CD14-positive monocyte (primary cell): ENCODE measurements around the gene WWC2. TPM values are rescaled to one million over a fixed set of nuclear protein-coding genes. Genes with fewer than 3 reads are reported as not detected.

ENCODE experiments used
- DNase-seq, 3 donors: peaks; one replicate each; pipeline ENCODE4 v3.0.0-alpha.2; 2011 to 2022
- H2AFZ ChIP-seq: 2 replicates; pipeline ENCODE4 v1.6.0; 2012; ENCODE audit warnings: mild to moderate bottlenecking, low read depth, low read length, inconsistent platforms; ENCODE audit not compliant: insufficient read depth, poor library complexity, severe bottlenecking
- H3K27ac ChIP-seq, 2 donors: 1 replicate in 1 of 2; 2 replicates in 1 of 2; pipeline ENCODE4 v1.5.1; 2012 to 2013; ENCODE audit warnings: low read length in 2 of 2, control low read depth in 1 of 2, inconsistent platforms in 1 of 2, low read depth in 1 of 2, mild to moderate bottlenecking in 1 of 2
- H3K27me3 ChIP-seq, 2 donors: one replicate each; pipeline versions ENCODE4 v1.6.0 to v1.6.1; 2011 to 2013; ENCODE audit warnings: low read length in 2 of 2; ENCODE audit not compliant: control insufficient read depth in 2 of 2, insufficient read depth in 2 of 2
- H3K36me3 ChIP-seq, 2 donors: replicated peaks in 1 of 2; 1 replicate in 1 of 2; 2 replicates in 1 of 2; pipeline versions ENCODE4 v1.5.1 to v1.6.1; 2012 to 2013; ENCODE audit warnings: low read length in 2 of 2, control low read depth in 1 of 2, inconsistent platforms in 1 of 2, mild to moderate bottlenecking in 1 of 2; ENCODE audit not compliant: insufficient read depth in 2 of 2, control insufficient read depth in 1 of 2
- H3K4me1 ChIP-seq, 2 donors: 1 replicate in 1 of 2; 2 replicates in 1 of 2; pipeline versions ENCODE4 v1.5.1 to v1.6.1; 2012 to 2013; ENCODE audit warnings: low read length in 2 of 2, control low read depth in 1 of 2, inconsistent platforms in 1 of 2, mild to moderate bottlenecking in 1 of 2, moderate library complexity in 1 of 2; ENCODE audit not compliant: insufficient read depth in 2 of 2, control insufficient read depth in 1 of 2
- H3K4me2 ChIP-seq: replicated peaks from 2 replicates; pipeline ENCODE3; 2012; ENCODE audit warnings: low read length, moderate library complexity, mild to moderate bottlenecking; ENCODE audit not compliant: poor library complexity, severe bottlenecking; ENCODE audit errors: extremely low read depth
- H3K4me3 ChIP-seq, 3 experiments: fragments of 200-600 bp in 1 of 3; sonication (generic) in 1 of 3; replicated peaks in 1 of 3; 1 replicate in 2 of 3; 2 replicates in 1 of 3; pipeline ENCODE4 v1.5.1; 2011 to 2013; ENCODE audit warnings: low read length in 3 of 3, mild to moderate bottlenecking in 3 of 3, control low read depth in 2 of 3, low read depth in 2 of 3, inconsistent platforms in 1 of 3, moderate library complexity in 1 of 3
- H3K79me2 ChIP-seq: 2 replicates; pipeline ENCODE4 v1.6.0; 2012; ENCODE audit warnings: mild to moderate bottlenecking, control low read depth, inconsistent platforms, low read length, moderate library complexity; ENCODE audit not compliant: insufficient read depth
- H3K9ac ChIP-seq: 2 replicates; pipeline ENCODE4 v1.6.0; 2017; ENCODE audit warnings: low read length, mild to moderate bottlenecking; ENCODE audit not compliant: insufficient read depth, poor library complexity, severe bottlenecking
- H3K9me3 ChIP-seq, 2 donors: replicated peaks in 1 of 2; 1 replicate in 1 of 2; 2 replicates in 1 of 2; pipeline versions ENCODE4 v1.5.1 to v1.6.1; 2012 to 2013; ENCODE audit warnings: low read length in 2 of 2, control low read depth in 1 of 2; ENCODE audit not compliant: control insufficient read depth in 1 of 2, insufficient read depth in 1 of 2
- H4K20me1 ChIP-seq: 2 replicates; pipeline ENCODE4 v1.6.0; 2012; ENCODE audit warnings: mild to moderate bottlenecking, low read length, control low read depth, moderate library complexity; ENCODE audit not compliant: insufficient read depth
- H3K27ac Mint-ChIP-seq, 7 donors: one replicate each; pipeline ENCODE4 v1.8.0; 2020; ENCODE audit warnings: mild to moderate bottlenecking in 7 of 7, mixed read lengths in 7 of 7, moderate library complexity in 6 of 7, inconsistent platforms in 2 of 7
- H3K27me3 Mint-ChIP-seq, 3 donors: one replicate each; pipeline ENCODE4 v1.8.0; 2021 to 2022; ENCODE audit warnings: low read depth in 3 of 3, mild to moderate bottlenecking in 3 of 3, mixed read lengths in 3 of 3, moderate library complexity in 3 of 3, inconsistent platforms in 1 of 3
- H3K36me3 Mint-ChIP-seq, 2 donors: one replicate each; pipeline ENCODE4 v1.8.0; 2020; ENCODE audit warnings: mixed read lengths in 2 of 2, inconsistent platforms in 1 of 2, mild to moderate bottlenecking in 1 of 2
- H3K4me1 Mint-ChIP-seq: one replicate; pipeline ENCODE4 v1.8.0; 2020; ENCODE audit warnings: mild to moderate bottlenecking, mixed read lengths
- H3K4me3 Mint-ChIP-seq, 2 donors: one replicate each; pipeline ENCODE4 v1.8.0; 2020; ENCODE audit warnings: mild to moderate bottlenecking in 2 of 2, mixed read lengths in 2 of 2, moderate library complexity in 1 of 2
- H3K9me3 Mint-ChIP-seq, 7 donors: one replicate each; pipeline ENCODE4 v1.8.0; 2020 to 2022; ENCODE audit warnings: mixed read lengths in 7 of 7, mild to moderate bottlenecking in 6 of 7, moderate library complexity in 6 of 7, inconsistent platforms in 2 of 7
- CTCF ChIP-seq: fragments of 200-600 bp; IDR thresholded peaks from one replicate; pipeline ENCODE4 v1.8.0; 2022; ENCODE audit warnings: antibody characterized with exemption, mild to moderate bottlenecking
- whole genome bisulfite sequencing: methylation state at CpG from one replicate; pipeline ENCODE4 v1.1.5; 2013; ENCODE audit warnings: missing lambda C conversion rate; ENCODE audit not compliant: insufficient coverage; 5-methylcytosine and 5-hydroxymethylcytosine counted together
- intact Hi-C, 2 donors: fragments of 100-400 bp; cut with micrococcal nuclease; formaldehyde crosslinking; loops; one replicate each; pipeline versions ENCODE4 v1.15.0 to v1.15.1; 2023
- polyA plus RNA-seq, 3 donors: library from polyadenylated mRNA; depleted of rRNA in 1 of 3; unstranded in 2 of 3; stranded (reverse) in 1 of 3; fragments of 300-500 nt in 2 of 3; fragments of >200 nt in 1 of 3; fragmentation: Illumina TruSeq in 2 of 3; gene quantifications; 1 replicate in 2 of 3; 2 replicates in 1 of 3; pipeline ENCODE4 v1.2.3, GENCODE V29; 2012 to 2021

Gene WWC2
- polyA plus RNA-seq, 3 donors: 1.9 to 3.8 (median 2.9) TPM

GRCh38 chr4:183214912-183215488 is 115.9 kb downstream of the WWC2 start:
- Histone ChIP-seq H3K4me1 (no peaks in the 10 kb centered on the region), H3K36me3 (no peaks in the 10 kb centered on the region), H3K79me2 (no peaks in the 10 kb centered on the region), H3K9me3 (no peaks in the 10 kb centered on the region), H3K4me3 (no peak overlapping the region), H2AFZ (no peak overlapping the region), H3K9ac (no peak overlapping the region), H3K27ac (no peak overlapping the region), H3K27me3 (no peaks in the 10 kb centered on the region), H4K20me1 (no peaks in the 10 kb centered on the region), H3K4me2 (no peak overlapping the region)
- WGBS: 83% methylated on average over 1 of the region's 4 CpGs
- intact Hi-C loops: no loop called here
- DNase-seq: no peak
- peaks cover 3% of the 10 kb centered on the region for H3K4me1 Mint-ChIP-seq
- no peak for TF ChIP-seq CTCF
- H3K9me3 Mint-ChIP-seq: no peaks in the 10 kb centered on the region
- no peak overlapping the region for H3K27ac Mint-ChIP-seq
- H3K27me3 Mint-ChIP-seq: no peaks in the 10 kb centered on the region
- no peak overlapping the region for H3K4me3 Mint-ChIP-seq
- peaks cover 0 to 3% of the 10 kb centered on the region in 2 donors for H3K36me3 Mint-ChIP-seq

GRCh38 chr4:183220236-183220635 is 121.2 kb downstream of the WWC2 start:
- Histone ChIP-seq H3K27ac (no peak overlapping the region), H3K4me2 (no peak overlapping the region)

More at GRCh38 chr4:183220236-183220635, 121.2 kb downstream of the WWC2 start:
- H2AFZ ChIP-seq: no peak overlapping the region
- H3K27me3 ChIP-seq: no peaks in the 10 kb centered on the region
- DNase-seq: no peak
- Mint-ChIP-seq H3K36me3 (no peaks in the 10 kb centered on the region), H3K27ac (no peak overlapping the region), H3K4me1 (peaks cover 3% of the 10 kb centered on the region), H3K9me3 (no peaks in the 10 kb centered on the region), H3K27me3 (no peaks in the 10 kb centered on the region), H3K4me3 (no peak overlapping the region)
- H3K36me3 ChIP-seq: no peaks in the 10 kb centered on the region
- no peak overlapping the region for H3K9ac ChIP-seq
- intact Hi-C loops: no loop called here
- H3K4me1 ChIP-seq: no peaks in the 10 kb centered on the region
- no peaks in the 10 kb centered on the region for H4K20me1 ChIP-seq
- TF ChIP-seq CTCF: no peak
- H3K4me3 ChIP-seq: no peak overlapping the region
- WGBS: no CpG with 5 or more reads among the region's 4 CpGs
- no peaks in the 10 kb centered on the region for H3K79me2 ChIP-seq
- no peaks in the 10 kb centered on the region for H3K9me3 ChIP-seq
